K562 (cell line): ENCODE data around the gene ENTREP3. TPM values are rescaled to one million over a fixed set of nuclear protein-coding genes. Genes with fewer than 3 reads are reported as not detected.

Experiments
- CBFB ChIP-seq: sonication (generic); formaldehyde crosslinking; IDR thresholded peaks from 2 replicates; pipeline ENCODE4 v1.4.0; 2020; ENCODE audit warnings: mild to moderate bottlenecking, missing genetic modification reagents
- DDX20 ChIP-seq: fragments of 450-650 bp; IDR thresholded peaks from 2 replicates; pipeline ENCODE4 v1.6.1; 2016; ENCODE audit warnings: missing genetic modification characterization, low read depth, mild to moderate bottlenecking, missing compliant biosample characterization, moderate library complexity
- ELF1 ChIP-seq: fragments of 200-800 bp; sonication (Bioruptor generic); IDR thresholded peaks from 2 replicates; pipeline ENCODE4 v1.6.1; 2016; ENCODE audit warnings: missing genetic modification characterization, missing compliant biosample characterization
- EP400 ChIP-seq: fragments of 450-650 bp; IDR thresholded peaks from 2 replicates; pipeline ENCODE4 v1.6.1; 2017; ENCODE audit warnings: antibody characterized with exemption, mild to moderate bottlenecking, moderate library complexity
- ERF ChIP-seq: fragments of 450-650 bp; formaldehyde crosslinking; IDR thresholded peaks from 2 replicates; pipeline ENCODE4 v1.4.0; 2020; ENCODE audit warnings: mild to moderate bottlenecking, mixed read lengths
- HDAC8 ChIP-seq: fragments of 450-650 bp; IDR thresholded peaks from 2 replicates; pipeline ENCODE4 v1.6.1; 2016; ENCODE audit warnings: mild to moderate bottlenecking, missing genetic modification characterization, moderate library complexity, missing compliant biosample characterization
- HIVEP1 ChIP-seq: fragments of 250-450 bp; sonication (Bioruptor Pico); IDR thresholded peaks from 2 replicates; pipeline ENCODE4 v1.4.0; 2020; ENCODE audit warnings: mild to moderate bottlenecking
- MTA1 ChIP-seq: fragments of 450-650 bp; IDR thresholded peaks from 2 replicates; pipeline ENCODE4 v1.6.1; 2017; ENCODE audit warnings: borderline replicate concordance
- MTA2 ChIP-seq: fragments of 450-650 bp; IDR thresholded peaks from 2 replicates; pipeline ENCODE4 v1.6.1; 2016; ENCODE audit warnings: low read depth
- NONO ChIP-seq, 2 experiments: fragments of 200-400 bp in 1 of 2; fragments of 450-650 bp in 1 of 2; formaldehyde crosslinking in 1 of 2; IDR thresholded peaks; 2 replicates each; pipeline ENCODE4 v1.6.1; 2017; ENCODE audit warnings: low read depth in 2 of 2, mild to moderate bottlenecking in 2 of 2, moderate library complexity in 2 of 2, low read length in 1 of 2
- PCBP2 ChIP-seq: fragments of 200-400 bp; formaldehyde crosslinking; IDR thresholded peaks from 2 replicates; pipeline ENCODE4 v1.6.1; 2018; ENCODE audit warnings: low read length, low read depth, mild to moderate bottlenecking, moderate library complexity; ENCODE audit not compliant: poor library complexity, severe bottlenecking
- PPARD ChIP-seq: fragments of 250-450 bp; sonication (Bioruptor Pico); IDR thresholded peaks from 2 replicates; pipeline ENCODE4 v1.8.0; 2022; ENCODE audit warnings: inconsistent platforms, mild to moderate bottlenecking, moderate library complexity
- YY1 ChIP-seq, 3 experiments: IDR thresholded peaks; 2 replicates each; pipeline ENCODE4 v1.6.1; 2011; ENCODE audit warnings: low read length in 2 of 3, mild to moderate bottlenecking in 2 of 3, moderate library complexity in 2 of 3, borderline replicate concordance in 1 of 3, control low read depth in 1 of 3, low read depth in 1 of 3; ENCODE audit not compliant: insufficient read depth in 3 of 3, insufficient replicate concordance in 2 of 3, control insufficient read depth in 1 of 3, insufficient read length in 1 of 3; ENCODE audit errors: extremely low read depth in 1 of 3
- ZBTB1 ChIP-seq: sonication (generic); formaldehyde crosslinking; IDR thresholded peaks from 2 replicates; pipeline ENCODE4 v1.8.1; 2023; ENCODE audit warnings: missing genetic modification reagents, low read depth, mild to moderate bottlenecking, borderline replicate concordance
- ZNF431 ChIP-seq: sonication (generic); formaldehyde crosslinking; IDR thresholded peaks from 2 replicates; pipeline ENCODE4 v1.8.0; 2022; ENCODE audit warnings: mild to moderate bottlenecking, missing genetic modification reagents
- ZNF436 ChIP-seq: fragments of 250-450, 450-650 bp; sonication (Bioruptor Pico); formaldehyde crosslinking; IDR thresholded peaks from 2 replicates; pipeline ENCODE4 v1.7.0; 2020; ENCODE audit warnings: mild to moderate bottlenecking
- ZNF830 ChIP-seq: fragments of 250-450 bp; sonication (Bioruptor Pico); IDR thresholded peaks from 2 replicates; pipeline ENCODE4 v1.5.0; 2021; ENCODE audit warnings: mild to moderate bottlenecking
- polyA plus RNA-seq, 8 experiments: library from polyadenylated mRNA; depleted of rRNA in 4 of 8; stranded (reverse) in 5 of 8; unstranded in 3 of 8; fragments of >200 nt; fragmentation: Nextera tagmentation in 2 of 8; fragmentation: Illumina TruSeq in 1 of 8; extraction: Ambion mirVana in 2 of 8; extraction: Trizol in 1 of 8; gene quantifications; 2 replicates each; pipeline versions ENCODE4 v1.2.1 to v1.2.3, GENCODE V29; 2011 to 2014; ENCODE audit warnings: inconsistent platforms in 1 of 8, missing spikeins in 1 of 8
- total RNA-seq, 7 experiments: library from RNA; depleted of rRNA in 6 of 7; stranded (reverse); fragments of >200 nt in 6 of 7; fragmentation: Illumina TruSeq in 2 of 7; extraction: Trizol in 2 of 7; gene quantifications; 2 replicates each; pipeline versions ENCODE4 v1.2.1 to v1.2.3, GENCODE V29; 2011 to 2021; ENCODE audit warnings: low replicate concordance in 1 of 7
- TF ChIP-seq, protein P1 (sequence below): sonication (generic); formaldehyde crosslinking; IDR thresholded peaks from 2 replicates; pipeline ENCODE4 v1.8.0; 2022; ENCODE audit warnings: mild to moderate bottlenecking, missing genetic modification reagents, borderline replicate concordance
- TF ChIP-seq, protein P2 (sequence below): sonication (generic); formaldehyde crosslinking; IDR thresholded peaks from 2 replicates; pipeline ENCODE4 v1.8.0; 2023; ENCODE audit warnings: mild to moderate bottlenecking, missing genetic modification reagents
- TF ChIP-seq, protein P3 (sequence below): fragments of 250-450 bp; sonication (Bioruptor Pico); IDR thresholded peaks from 2 replicates; pipeline ENCODE4 v1.8.0; 2021; ENCODE audit warnings: borderline replicate concordance, mild to moderate bottlenecking, moderate library complexity; ENCODE audit not compliant: poor library complexity, severe bottlenecking
- TF ChIP-seq, protein P4 (sequence below): fragments of 250-450 bp; sonication (Bioruptor Pico); IDR thresholded peaks from 2 replicates; pipeline ENCODE4 v1.8.0; 2022; ENCODE audit warnings: moderate library complexity, mild to moderate bottlenecking, inconsistent platforms
- TF ChIP-seq, protein P5 (sequence below): sonication (generic); formaldehyde crosslinking; IDR thresholded peaks from 2 replicates; pipeline ENCODE4 v1.8.0; 2022; ENCODE audit warnings: mild to moderate bottlenecking, low read depth, missing genetic modification reagents

Gene ENTREP3
- total and polyA plus RNA-seq, 9 of the 15 experiments (the other 6 are each of a cell fraction or from before 2014, with no cell fraction given): 1.9 to 41.8 (median 5.9) TPM

DNA sequence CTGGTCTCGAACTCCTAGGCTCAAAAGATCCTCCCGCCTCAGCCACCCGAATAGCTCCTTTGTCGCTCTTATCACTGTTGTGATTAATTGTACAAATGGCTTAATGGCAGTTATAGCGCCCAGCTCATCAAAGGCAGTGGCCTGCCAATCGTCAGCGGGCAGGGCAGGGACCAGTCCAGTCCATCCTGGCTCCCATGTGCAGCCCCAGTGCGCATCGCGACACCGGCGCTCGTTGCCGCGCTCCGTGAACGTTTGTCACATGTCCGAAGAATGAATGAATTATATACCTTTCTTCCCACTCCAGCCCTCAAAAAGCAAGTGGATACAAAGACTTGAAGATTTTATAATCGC is 28.4 kb downstream of the ENTREP3 start (continued):
- TF ChIP-seq, protein P1, sequence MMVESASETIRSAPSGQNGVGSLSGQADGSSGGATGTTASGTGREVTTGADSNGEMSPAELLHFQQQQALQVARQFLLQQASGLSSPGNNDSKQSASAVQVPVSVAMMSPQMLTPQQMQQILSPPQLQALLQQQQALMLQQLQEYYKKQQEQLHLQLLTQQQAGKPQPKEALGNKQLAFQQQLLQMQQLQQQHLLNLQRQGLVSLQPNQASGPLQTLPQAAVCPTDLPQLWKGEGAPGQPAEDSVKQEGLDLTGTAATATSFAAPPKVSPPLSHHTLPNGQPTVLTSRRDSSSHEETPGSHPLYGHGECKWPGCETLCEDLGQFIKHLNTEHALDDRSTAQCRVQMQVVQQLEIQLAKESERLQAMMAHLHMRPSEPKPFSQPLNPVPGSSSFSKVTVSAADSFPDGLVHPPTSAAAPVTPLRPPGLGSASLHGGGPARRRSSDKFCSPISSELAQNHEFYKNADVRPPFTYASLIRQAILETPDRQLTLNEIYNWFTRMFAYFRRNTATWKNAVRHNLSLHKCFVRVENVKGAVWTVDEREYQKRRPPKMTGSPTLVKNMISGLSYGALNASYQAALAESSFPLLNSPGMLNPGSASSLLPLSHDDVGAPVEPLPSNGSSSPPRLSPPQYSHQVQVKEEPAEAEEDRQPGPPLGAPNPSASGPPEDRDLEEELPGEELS (CRISPR knock-in tag): no peak
- TF ChIP-seq, protein P2, sequence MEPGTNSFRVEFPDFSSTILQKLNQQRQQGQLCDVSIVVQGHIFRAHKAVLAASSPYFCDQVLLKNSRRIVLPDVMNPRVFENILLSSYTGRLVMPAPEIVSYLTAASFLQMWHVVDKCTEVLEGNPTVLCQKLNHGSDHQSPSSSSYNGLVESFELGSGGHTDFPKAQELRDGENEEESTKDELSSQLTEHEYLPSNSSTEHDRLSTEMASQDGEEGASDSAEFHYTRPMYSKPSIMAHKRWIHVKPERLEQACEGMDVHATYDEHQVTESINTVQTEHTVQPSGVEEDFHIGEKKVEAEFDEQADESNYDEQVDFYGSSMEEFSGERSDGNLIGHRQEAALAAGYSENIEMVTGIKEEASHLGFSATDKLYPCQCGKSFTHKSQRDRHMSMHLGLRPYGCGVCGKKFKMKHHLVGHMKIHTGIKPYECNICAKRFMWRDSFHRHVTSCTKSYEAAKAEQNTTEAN (CRISPR knock-in tag): no peak
- TF ChIP-seq MTA2: no peak
- TF ChIP-seq ERF (CRISPR knock-in tag): no peak
- TF ChIP-seq CBFB (CRISPR knock-in tag): no peak
- TF ChIP-seq ZNF436: no peak
- TF ChIP-seq, protein P3, sequence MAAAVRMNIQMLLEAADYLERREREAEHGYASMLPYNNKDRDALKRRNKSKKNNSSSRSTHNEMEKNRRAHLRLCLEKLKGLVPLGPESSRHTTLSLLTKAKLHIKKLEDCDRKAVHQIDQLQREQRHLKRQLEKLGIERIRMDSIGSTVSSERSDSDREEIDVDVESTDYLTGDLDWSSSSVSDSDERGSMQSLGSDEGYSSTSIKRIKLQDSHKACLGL (CRISPR knock-in tag): no peak
- peak; percentile 47 for TF ChIP-seq ELF1
- TF ChIP-seq ZNF830 (CRISPR knock-in tag): no peak
- TF ChIP-seq MTA1: no peak; the same call in 1 of the 2 replicates
- TF ChIP-seq NONO (IDR thresholded peaks at IDR 0.05; ENCODE audit: low read depth in 2 of 2, low read length in 1 of 2): no peak
- TF ChIP-seq, protein P4, sequence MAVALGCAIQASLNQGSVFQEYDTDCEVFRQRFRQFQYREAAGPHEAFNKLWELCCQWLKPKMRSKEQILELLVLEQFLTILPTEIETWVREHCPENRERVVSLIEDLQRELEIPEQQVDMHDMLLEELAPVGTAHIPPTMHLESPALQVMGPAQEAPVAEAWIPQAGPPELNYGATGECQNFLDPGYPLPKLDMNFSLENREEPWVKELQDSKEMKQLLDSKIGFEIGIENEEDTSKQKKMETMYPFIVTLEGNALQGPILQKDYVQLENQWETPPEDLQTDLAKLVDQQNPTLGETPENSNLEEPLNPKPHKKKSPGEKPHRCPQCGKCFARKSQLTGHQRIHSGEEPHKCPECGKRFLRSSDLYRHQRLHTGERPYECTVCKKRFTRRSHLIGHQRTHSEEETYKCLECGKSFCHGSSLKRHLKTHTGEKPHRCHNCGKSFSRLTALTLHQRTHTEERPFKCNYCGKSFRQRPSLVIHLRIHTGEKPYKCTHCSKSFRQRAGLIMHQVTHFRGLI (CRISPR knock-in tag): no peak
- no peak for TF ChIP-seq PPARD (CRISPR knock-in tag)
- no peak for TF ChIP-seq HIVEP1 (CRISPR knock-in tag)
- TF ChIP-seq EP400: peak; percentile 76
- TF ChIP-seq, protein P5, sequence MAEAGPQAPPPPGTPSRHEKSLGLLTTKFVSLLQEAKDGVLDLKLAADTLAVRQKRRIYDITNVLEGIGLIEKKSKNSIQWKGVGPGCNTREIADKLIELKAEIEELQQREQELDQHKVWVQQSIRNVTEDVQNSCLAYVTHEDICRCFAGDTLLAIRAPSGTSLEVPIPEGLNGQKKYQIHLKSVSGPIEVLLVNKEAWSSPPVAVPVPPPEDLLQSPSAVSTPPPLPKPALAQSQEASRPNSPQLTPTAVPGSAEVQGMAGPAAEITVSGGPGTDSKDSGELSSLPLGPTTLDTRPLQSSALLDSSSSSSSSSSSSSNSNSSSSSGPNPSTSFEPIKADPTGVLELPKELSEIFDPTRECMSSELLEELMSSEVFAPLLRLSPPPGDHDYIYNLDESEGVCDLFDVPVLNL (CRISPR knock-in tag): peak; percentile 57; the same call in 1 of the 2 replicates
- TF ChIP-seq PCBP2: no peak
- TF ChIP-seq ZBTB1: no peak
- TF ChIP-seq HDAC8 (tag): no peak
- TF ChIP-seq YY1 (IDR thresholded peaks at IDR 0.05; ENCODE audit: borderline replicate concordance in 1 of 3, control insufficient read depth in 1 of 3, extremely low read depth in 1 of 3, insufficient read depth in 3 of 3, insufficient read length in 1 of 3, insufficient replicate concordance in 2 of 3, low read depth in 1 of 3, low read length in 2 of 3): no peak
- peak; percentile 19; the same call in 1 of the 2 replicates for TF ChIP-seq ZNF431
- no peak for TF ChIP-seq DDX20
